ENCODE data around the gene CTDP1. TPM values are rescaled to one million over a fixed set of nuclear protein-coding genes. Genes with fewer than 3 reads are reported as not detected.
"Not testable (repeated sequence)": the region's sequence is repeated elsewhere in the genome, so short reads cannot be mapped to it uniquely, and the experiment has no call there.

The CTDP1 gene
- total RNA-seq, 1 donor from 2014 or later: 43.3 TPM

DNA sequence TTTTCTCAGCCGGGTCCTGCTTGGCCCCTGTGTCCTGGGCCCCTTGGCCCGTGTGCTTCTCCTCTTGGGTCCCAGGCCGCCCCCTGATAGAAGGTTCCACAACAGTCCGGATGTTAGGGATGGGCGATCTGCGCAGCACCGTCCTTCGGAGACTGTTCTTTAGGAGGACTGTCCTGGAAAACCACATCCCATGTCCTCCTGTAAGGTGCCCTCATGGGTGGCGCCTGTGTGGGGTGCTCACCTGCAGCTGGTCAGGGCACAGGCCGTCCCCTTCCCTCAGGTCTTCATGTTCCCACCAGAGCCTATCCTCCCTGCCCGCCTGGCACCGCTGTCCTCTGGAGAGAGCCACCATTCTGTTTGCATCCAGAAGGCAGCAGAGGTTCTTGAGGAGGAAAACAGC, 50.0 kb downstream of the CTDP1 start:
- no peak for DNase-seq (ENCODE audit: low spot score)
- Mint-ChIP-seq H3K36me3 (ENCODE audit: low read depth) (peaks cover 90% of the 10 kb centered on the region), H3K4me1 (ENCODE audit: low read depth) (peaks cover 2% of the 10 kb centered on the region), H3K27me3 (ENCODE audit: low read depth) (no peaks in the 10 kb centered on the region), H3K9me3 (peaks cover 12% of the 10 kb centered on the region), H3K27ac (no peak overlapping the region), H3K4me3 (ENCODE audit: low read depth) (no peak overlapping the region)
- intact Hi-C loops (cut with micrococcal nuclease): no loop called here

DNA sequence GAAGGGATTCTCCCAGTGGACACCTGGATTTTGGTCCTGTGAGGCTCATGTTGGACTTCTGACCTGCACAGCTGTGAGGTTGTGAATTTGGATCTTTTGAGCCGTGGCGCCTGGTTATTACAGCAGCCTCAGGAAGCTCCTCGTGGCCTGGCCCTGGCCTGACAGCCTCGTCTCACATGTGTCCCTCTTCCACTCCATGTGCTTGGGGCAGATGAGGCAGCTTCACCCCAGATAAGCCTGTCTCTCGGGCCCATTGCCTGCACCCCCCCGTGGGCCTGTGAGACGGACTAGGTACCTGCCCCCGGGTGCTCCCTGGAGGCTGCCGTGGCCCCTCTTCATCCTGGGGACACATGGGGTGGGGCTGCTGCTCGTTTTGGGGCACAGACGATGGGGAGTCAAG, 51.2 kb downstream of the CTDP1 start:
- intact Hi-C loops (cut with micrococcal nuclease): no loop called here
- Mint-ChIP-seq H3K4me1 (ENCODE audit: low read depth) (no peaks in the 10 kb centered on the region), H3K27me3 (ENCODE audit: low read depth) (no peaks in the 10 kb centered on the region), H3K9me3 (peaks cover 12% of the 10 kb centered on the region), H3K36me3 (ENCODE audit: low read depth) (peaks cover 89% of the 10 kb centered on the region), H3K4me3 (ENCODE audit: low read depth) (no peak overlapping the region), H3K27ac (no peak overlapping the region)
- DNase-seq (ENCODE audit: low spot score): no peak

DNA sequence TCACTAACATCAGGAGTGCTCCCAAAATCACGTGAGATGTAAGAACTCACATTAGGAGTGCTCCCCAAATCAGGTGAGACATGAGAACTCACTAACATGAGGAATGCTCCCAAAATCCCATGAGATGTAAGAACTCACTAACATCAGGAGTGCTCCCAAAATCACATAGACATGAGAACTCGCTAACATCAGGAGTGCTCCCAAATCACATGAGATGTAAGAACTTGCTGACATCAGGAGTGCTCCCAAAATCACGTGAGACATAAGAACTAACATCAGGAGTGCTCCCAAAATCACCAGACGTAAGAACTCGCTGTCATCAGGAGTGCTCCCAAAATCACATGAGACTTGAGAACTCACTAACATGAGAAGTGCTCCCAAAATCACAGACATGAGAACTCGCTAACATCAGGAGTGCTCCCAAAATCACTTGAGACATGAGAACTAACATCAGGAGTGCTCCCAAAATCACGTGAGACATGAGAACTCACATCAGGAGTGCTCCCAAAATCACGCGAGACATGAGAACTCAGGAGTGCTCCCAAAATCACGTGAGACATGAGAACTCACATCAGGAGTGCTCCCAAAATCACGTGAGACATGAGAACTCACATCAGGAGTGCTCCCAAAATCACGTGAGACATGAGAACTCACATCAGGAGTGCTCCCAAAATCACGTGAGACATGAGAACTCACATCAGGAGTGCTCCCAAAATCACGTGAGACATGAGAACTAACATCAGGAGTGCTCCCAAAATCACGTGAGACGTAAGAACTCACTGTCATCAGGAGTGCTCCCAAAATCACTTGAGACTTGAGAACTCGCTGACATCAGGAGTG, 52.5 kb downstream of the CTDP1 start:
- intact Hi-C loops (cut with micrococcal nuclease); H3K4me3 Mint-ChIP-seq (ENCODE audit: low read depth); H3K27ac Mint-ChIP-seq; DNase-seq (ENCODE audit: low spot score); H3K27me3 Mint-ChIP-seq (ENCODE audit: low read depth); H3K4me1 Mint-ChIP-seq (ENCODE audit: low read depth): not testable (repeated sequence)
- Mint-ChIP-seq H3K36me3 (ENCODE audit: low read depth) (peaks cover 83% of the 10 kb centered on the region), H3K9me3 (peaks cover 12% of the 10 kb centered on the region)

DNA sequence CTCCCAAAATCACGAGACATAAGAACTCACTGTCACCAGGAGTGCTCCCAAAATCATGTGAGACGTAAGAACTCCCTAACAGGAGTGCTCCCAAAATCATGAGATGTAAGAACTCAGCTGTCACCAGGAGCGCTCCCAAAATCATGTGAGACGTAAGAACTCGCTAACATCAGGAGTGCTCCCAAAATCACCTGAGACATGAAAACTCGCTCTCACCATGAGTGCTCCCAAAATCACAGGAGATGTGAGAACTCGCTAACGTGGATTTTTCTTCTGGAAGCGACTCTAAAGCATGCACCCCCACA, 53.1 kb downstream of the CTDP1 start:
- peaks cover 83% of the 10 kb centered on the region for H3K36me3 Mint-ChIP-seq (ENCODE audit: low read depth)
- DNase-seq (ENCODE audit: low spot score): no peak
- H3K27me3 Mint-ChIP-seq (ENCODE audit: low read depth): no peaks in the 10 kb centered on the region
- no peaks in the 10 kb centered on the region for H3K4me1 Mint-ChIP-seq (ENCODE audit: low read depth)
- peaks cover 12% of the 10 kb centered on the region for H3K9me3 Mint-ChIP-seq
- no peak overlapping the region for H3K27ac Mint-ChIP-seq
- H3K4me3 Mint-ChIP-seq (ENCODE audit: low read depth): no peak overlapping the region
- intact Hi-C loops (cut with micrococcal nuclease): no loop called here

DNA sequence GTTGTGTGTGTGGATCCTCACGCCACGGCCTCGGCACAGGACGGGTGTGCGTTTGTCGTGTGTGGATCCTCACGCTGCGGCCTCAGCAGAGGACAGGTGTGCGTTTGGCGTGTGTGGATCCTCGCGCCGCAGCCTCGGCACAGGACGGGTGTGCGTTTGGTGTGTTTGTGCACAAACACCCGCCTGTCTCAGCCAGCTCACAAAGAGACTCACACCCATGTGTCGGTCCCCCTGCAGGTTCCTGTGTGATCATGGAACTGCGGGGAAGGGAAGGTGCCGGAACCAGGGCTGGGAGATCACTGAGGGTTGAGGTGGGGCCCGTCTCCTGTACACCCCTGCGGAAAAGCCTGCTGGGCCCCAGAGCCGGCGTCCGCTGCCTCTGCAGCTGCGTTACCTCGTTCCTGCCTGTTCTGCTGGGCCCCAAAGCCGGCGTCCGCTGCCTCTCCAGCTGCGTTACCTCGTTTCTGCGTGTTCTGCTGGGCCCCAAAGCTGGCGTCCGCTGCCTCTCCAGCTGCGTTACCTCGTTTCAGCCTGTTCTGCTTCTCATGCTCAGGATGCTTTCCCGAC, 53.6 kb downstream of the CTDP1 start:
- Mint-ChIP-seq H3K36me3 (ENCODE audit: low read depth) (peaks cover 79% of the 10 kb centered on the region), H3K4me1 (ENCODE audit: low read depth) (no peaks in the 10 kb centered on the region), H3K27me3 (ENCODE audit: low read depth) (no peaks in the 10 kb centered on the region), H3K9me3 (peaks cover 12% of the 10 kb centered on the region), H3K27ac (no peak overlapping the region), H3K4me3 (ENCODE audit: low read depth) (no peak overlapping the region)
- DNase-seq (ENCODE audit: low spot score): no peak
- intact Hi-C loops (cut with micrococcal nuclease): no loop called here

DNA sequence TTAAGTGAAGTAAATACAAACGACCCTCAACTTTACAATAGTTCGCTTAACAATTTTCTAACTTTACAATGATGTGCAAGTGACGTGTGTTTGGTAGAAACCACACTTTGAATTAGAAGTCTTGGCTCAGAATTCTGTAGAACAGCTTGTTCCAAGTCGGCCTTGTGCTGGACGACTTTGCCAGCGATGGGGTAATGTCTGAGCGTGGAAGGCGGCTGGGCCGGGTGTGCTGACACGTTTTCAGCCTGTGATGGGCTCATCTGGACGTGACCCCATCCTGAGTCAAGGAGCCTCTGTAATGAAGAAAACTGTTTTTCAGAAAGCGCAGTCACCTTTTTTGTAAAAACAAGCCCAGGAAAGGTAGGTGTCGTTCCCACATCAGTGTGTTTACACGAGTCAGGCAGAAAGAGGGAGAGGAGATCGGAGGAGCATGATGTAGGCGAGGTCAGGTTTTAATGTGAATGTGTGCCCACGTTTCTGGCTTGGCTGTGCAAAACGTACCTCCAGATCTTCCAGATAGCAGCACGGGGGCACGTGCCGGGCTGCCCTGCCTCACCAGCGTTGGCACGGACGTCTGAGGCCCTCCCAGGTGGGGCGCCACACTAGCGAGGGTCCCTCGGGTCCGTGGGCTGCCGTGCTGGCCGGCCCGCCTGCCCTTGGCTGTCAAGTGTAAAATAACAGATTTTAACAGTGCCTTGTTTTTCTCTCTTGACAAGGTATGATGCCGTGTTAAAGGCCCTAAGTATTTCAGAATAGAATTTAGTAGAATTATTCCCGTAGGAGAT, 54.6 kb downstream of the CTDP1 start:
- no peak overlapping the region for H3K4me3 Mint-ChIP-seq (ENCODE audit: low read depth)

DNA sequence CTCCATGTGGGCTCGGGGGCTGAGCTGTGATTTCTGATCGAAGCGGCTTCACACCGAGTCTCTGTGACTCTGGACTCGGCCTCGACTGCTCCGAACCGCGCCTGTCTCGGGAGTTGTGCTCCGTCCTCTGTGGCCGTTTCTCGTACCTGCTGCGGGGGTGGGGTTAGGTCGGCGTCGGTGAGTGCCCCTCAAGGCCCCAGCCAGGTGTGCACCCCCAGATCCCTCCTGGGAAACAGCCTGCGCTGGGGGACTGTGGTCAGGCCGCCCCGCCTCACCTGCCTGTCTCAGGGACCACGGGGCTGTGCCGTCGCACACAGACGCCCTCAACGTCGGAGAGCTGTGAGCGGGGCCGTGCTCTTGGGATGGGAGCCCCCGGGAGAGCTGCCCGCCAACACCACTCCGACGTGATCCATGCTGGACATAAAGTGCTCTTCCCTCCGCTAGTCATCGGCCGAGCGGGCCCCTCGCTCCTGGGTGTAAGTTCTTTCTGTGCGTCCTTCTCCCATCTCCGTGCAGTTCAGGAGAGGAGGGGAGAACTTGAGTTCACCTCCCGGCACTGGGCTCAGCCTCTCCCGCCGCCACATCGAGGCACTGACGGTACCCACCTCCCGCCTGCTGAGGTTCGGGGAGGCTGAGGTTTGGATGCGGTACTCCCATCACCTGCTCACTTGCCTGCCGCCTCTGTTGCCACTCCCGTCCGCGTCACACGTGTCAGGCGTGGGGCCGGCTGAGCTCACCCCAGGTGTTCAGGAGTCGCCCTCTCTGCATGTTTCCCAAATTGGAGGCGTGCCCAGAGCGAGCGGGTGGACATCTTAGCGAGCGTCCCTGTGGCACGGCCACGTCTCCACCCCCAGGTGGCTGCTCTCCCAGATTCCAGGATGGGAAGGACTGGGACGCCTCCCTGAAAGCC, 55.7 kb downstream of the CTDP1 start:
- Mint-ChIP-seq H3K36me3 (ENCODE audit: low read depth) (peaks cover 67% of the 10 kb centered on the region), H3K9me3 (peaks cover 12% of the 10 kb centered on the region), H3K27me3 (ENCODE audit: low read depth) (no peaks in the 10 kb centered on the region), H3K4me3 (ENCODE audit: low read depth) (no peak overlapping the region), H3K27ac (no peak overlapping the region), H3K4me1 (ENCODE audit: low read depth) (no peaks in the 10 kb centered on the region)
- no peak for DNase-seq (ENCODE audit: low spot score)
- intact Hi-C loops (cut with micrococcal nuclease): no loop called here

More for the DNA sequence above, 54.6 kb downstream of the CTDP1 start:
- no peaks in the 10 kb centered on the region for H3K4me1 Mint-ChIP-seq (ENCODE audit: low read depth)
- peaks cover 12% of the 10 kb centered on the region for H3K9me3 Mint-ChIP-seq
- intact Hi-C loops (cut with micrococcal nuclease): no loop called here
- no peak overlapping the region for H3K27ac Mint-ChIP-seq
- H3K36me3 Mint-ChIP-seq (ENCODE audit: low read depth): peaks cover 77% of the 10 kb centered on the region
- no peak for DNase-seq (ENCODE audit: low spot score)
- H3K27me3 Mint-ChIP-seq (ENCODE audit: low read depth): no peaks in the 10 kb centered on the region

DNA sequence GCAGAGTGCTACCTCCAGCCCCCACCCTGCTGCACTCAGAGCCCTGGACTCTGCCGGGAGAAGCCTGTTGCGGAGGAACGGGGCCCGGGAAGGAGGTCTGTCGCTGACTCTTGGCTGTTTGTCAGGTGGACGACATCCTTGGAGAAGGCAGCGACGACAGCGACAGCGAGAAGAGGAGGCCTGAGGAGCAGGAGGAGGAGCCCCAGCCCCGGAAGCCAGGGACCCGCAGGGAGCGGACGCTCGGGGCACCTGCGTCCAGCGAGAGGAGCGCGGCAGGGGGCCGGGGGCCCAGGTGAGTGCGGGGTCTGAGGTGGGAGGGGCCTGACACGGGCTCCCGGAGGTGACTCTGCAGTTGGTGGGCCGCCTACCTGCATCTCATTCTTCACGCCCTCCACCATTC, 56.6 kb downstream of the CTDP1 start:
- Mint-ChIP-seq H3K27me3 (ENCODE audit: low read depth) (no peaks in the 10 kb centered on the region), H3K27ac (no peak overlapping the region), H3K9me3 (peaks cover 9% of the 10 kb centered on the region), H3K4me1 (ENCODE audit: low read depth) (no peaks in the 10 kb centered on the region), H3K36me3 (ENCODE audit: low read depth) (peaks cover 67% of the 10 kb centered on the region), H3K4me3 (ENCODE audit: low read depth) (no peak overlapping the region)
- DNase-seq (ENCODE audit: low spot score): no peak
- intact Hi-C loops (cut with micrococcal nuclease): no loop called here

DNA sequence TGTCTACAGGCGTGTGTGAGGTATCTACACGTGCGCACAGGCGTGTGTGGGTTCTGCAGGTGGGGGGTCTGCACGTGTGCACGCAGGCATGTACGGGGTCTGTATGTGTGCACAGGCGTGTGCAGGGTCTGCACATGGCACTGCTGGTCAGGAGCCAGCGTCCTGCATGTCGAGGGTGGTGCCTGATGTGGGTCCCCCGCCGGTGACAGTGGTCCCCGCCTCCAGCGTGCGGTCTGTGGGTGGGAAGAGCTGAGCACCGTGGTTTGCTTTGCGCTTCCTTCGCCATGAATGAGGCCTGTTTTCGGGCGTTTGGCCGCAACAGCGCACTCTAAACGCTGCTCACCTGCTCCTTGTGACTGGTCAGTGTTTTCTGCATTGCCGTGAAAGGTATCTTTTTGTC, 57.2 kb downstream of the CTDP1 start:
- Mint-ChIP-seq H3K4me3 (ENCODE audit: low read depth) (no peak overlapping the region), H3K27ac (no peak overlapping the region), H3K4me1 (ENCODE audit: low read depth) (no peaks in the 10 kb centered on the region), H3K27me3 (ENCODE audit: low read depth) (no peaks in the 10 kb centered on the region), H3K9me3 (peaks cover 2% of the 10 kb centered on the region), H3K36me3 (ENCODE audit: low read depth) (peaks cover 67% of the 10 kb centered on the region)
- no peak for DNase-seq (ENCODE audit: low spot score)
- intact Hi-C loops (cut with micrococcal nuclease): no loop called here

DNA sequence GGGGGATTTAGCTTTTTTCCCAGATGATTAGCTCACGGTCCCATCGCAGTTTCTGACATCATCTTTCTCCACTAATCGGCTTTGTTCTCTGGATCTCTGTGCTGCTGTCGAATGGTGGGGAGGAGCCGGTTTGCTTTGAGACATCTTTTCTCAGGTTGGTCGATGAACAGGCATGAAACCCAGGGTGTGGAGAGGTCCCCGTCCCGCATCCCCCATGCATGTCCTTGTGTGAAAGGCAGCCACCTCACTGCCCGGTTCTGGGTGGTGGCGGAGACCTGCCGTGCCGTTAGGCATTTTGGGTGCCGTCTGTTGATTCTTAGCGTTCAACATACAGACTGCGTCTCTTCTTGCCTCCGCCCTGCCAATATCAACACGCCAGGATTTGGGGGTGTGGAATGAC, 57.8 kb downstream of the CTDP1 start:
- Mint-ChIP-seq H3K4me3 (ENCODE audit: low read depth) (no peak overlapping the region), H3K36me3 (ENCODE audit: low read depth) (peaks cover 69% of the 10 kb centered on the region), H3K4me1 (ENCODE audit: low read depth) (no peaks in the 10 kb centered on the region), H3K27ac (no peak overlapping the region), H3K27me3 (ENCODE audit: low read depth) (no peaks in the 10 kb centered on the region), H3K9me3 (no peaks in the 10 kb centered on the region)
- DNase-seq (ENCODE audit: low spot score): no peak
- intact Hi-C loops (cut with micrococcal nuclease): no loop called here

DNA sequence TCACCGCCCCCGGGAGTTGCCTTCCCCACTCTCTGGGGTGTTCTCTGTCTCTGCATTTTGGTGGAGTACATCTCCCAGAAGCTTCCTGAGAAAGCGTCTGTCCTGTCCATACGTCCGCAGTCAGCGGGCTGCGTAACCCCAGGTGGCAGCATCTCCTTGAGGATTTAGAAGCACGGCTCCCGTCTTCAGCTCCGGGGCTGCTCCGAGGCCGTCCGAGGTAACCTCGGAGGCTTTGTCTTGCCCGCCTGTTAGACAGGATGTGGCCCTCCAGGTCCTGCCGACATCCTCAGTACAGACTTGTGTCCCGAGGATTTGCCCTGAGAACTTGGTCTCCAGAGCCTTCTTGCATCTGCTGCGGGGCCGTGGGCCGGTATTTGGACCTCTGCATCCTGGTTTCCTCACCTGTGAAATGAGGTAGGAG, 58.4 kb downstream of the CTDP1 start:
- H3K27ac Mint-ChIP-seq: no peak overlapping the region
- H3K4me3 Mint-ChIP-seq (ENCODE audit: low read depth): no peak overlapping the region
- H3K9me3 Mint-ChIP-seq: no peaks in the 10 kb centered on the region
- H3K27me3 Mint-ChIP-seq (ENCODE audit: low read depth): no peaks in the 10 kb centered on the region
- intact Hi-C loops (cut with micrococcal nuclease): no loop called here
- DNase-seq (ENCODE audit: low spot score): no peak
- H3K4me1 Mint-ChIP-seq (ENCODE audit: low read depth): no peaks in the 10 kb centered on the region
- peaks cover 63% of the 10 kb centered on the region for H3K36me3 Mint-ChIP-seq (ENCODE audit: low read depth)

DNA sequence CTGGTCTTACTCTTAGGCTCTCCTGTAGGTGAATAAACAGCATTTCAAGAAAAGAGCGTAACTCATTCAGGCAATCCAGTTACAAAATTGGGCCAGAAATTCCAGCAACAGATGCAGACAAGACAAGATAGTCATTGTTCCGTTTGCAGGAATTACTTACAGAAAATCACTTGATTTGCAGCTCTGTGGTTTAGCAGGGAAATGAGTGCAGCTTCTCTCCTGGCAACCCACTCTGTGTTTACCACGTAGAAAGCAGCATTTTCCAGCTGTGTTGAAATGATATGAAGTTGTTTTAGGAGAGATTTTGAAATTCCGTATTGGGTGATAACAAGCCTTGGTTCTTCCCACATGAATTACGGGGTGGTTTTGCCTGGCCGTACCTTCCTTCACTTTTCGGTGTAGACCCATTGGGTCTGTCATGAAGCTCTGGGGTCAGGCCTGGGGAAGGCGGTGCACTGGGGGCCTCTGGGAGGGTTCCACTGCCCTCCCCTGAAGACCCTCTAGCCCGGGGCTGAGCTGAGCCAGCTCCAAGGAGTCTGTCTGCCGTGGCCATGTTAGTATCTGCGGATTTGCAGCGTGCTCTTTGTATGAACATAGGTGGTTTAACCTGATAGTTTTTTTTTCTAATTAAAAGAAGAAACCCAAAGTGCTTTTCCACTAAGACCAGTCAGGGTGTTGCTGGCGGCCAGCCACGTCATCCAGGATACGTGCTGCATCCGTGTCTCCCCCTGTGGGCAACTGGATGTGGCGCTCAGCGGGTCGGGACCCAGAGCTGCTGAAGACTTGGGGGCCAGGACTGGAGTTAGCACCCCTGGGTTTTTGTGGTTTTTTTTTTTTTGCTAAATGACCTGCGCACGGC, 59.2 kb downstream of the CTDP1 start:
- H3K36me3 Mint-ChIP-seq (ENCODE audit: low read depth): peaks cover 59% of the 10 kb centered on the region
- DNase-seq (ENCODE audit: low spot score): no peak
- no peaks in the 10 kb centered on the region for H3K9me3 Mint-ChIP-seq
- H3K27ac Mint-ChIP-seq: no peak overlapping the region
- intact Hi-C loops (cut with micrococcal nuclease): no loop called here
- no peaks in the 10 kb centered on the region for H3K4me1 Mint-ChIP-seq (ENCODE audit: low read depth)
- H3K27me3 Mint-ChIP-seq (ENCODE audit: low read depth): no peaks in the 10 kb centered on the region
- H3K4me3 Mint-ChIP-seq (ENCODE audit: low read depth): no peak overlapping the region
